Measurements from ENCODE around the gene DRG2.

The DRG2 gene

DNA sequence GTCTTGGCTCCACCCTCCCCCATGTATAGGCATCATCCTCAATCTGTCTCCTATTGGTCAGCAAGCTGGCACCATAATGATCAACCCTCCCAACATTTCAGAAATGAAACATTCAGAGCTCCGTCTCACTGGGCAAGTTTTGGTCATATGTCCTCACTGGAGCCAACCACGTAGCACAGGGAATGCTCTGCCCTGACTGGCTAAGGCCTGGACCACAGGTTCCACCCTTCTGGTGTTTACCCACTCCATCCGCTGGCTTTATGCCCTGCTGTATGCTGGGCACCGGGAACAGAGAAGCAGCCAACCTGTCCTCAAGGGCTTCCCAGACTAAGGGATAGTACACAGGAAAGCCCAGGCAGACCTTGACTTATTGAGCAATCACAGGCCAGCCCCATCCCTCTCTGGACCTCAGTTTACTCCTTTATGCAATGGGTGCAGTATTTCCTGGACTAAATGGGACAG lies 41.3 kb downstream of the DRG2 start:
- Histone ChIP-seq H3K27ac (ENCODE audit: low read depth, low read length) (no peak overlapping the region), H3K4me3 (ENCODE audit: insufficient read depth, low read length, poor library complexity, severe bottlenecking) (no peak overlapping the region), H3K9me3 (ENCODE audit: insufficient read depth, low read length) (no peaks in the 10 kb centered on the region), H3K36me3 (ENCODE audit: low read length) (no peaks in the 10 kb centered on the region), H3K4me2 (ENCODE audit: low read depth, low read length, poor library complexity, severe bottlenecking) (no peak overlapping the region), H3F3A (ENCODE audit: insufficient read depth) (no peaks in the 10 kb centered on the region), H4K20me1 (ENCODE audit: low read depth, low read length) (no peaks in the 10 kb centered on the region), H3K27me3 (ENCODE audit: low read length) (no peaks in the 10 kb centered on the region), H3K79me2 (ENCODE audit: insufficient read depth, low read length) (no peaks in the 10 kb centered on the region), H2AFZ (ENCODE audit: low read depth, low read length, severe bottlenecking) (no peak overlapping the region), H3K9me2 (replicated peaks; ENCODE audit: insufficient read depth, low read length) (no peaks in the 10 kb centered on the region), H3K9ac (ENCODE audit: low read length) (no peak overlapping the region)
- no peak for TF ChIP-seq EZH2phosphoT487 (conservative IDR thresholded peaks at IDR 0.05; ENCODE audit: low read length)

DNA sequence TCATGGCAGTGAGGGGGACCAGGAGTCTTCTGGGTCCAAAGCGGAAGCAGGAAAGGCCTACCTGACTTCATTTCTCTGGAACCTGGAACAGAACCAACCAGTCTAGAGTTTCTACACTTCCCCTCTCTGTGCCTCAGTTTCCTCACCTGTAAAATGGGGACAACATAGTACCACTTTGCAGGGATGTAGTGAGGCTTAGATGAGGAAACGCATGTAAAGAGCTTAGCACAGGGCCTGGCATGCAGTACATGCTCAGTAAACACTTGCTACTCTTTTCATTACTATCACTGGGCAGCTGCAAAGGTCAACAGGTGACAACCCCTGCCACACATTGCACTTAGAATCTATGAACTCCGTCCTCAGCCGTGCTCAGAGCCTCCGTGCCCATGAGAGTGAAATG lies 45.0 kb downstream of the DRG2 start:
- H4K20me1 ChIP-seq (ENCODE audit: low read depth, low read length): no peaks in the 10 kb centered on the region
- no peaks in the 10 kb centered on the region for H3K36me3 ChIP-seq (ENCODE audit: low read length)
- H3F3A ChIP-seq (ENCODE audit: insufficient read depth): no peaks in the 10 kb centered on the region
- no peaks in the 10 kb centered on the region for H3K9me2 ChIP-seq (replicated peaks; ENCODE audit: insufficient read depth, low read length)
- H3K4me3 ChIP-seq (ENCODE audit: insufficient read depth, low read length, poor library complexity, severe bottlenecking): no peak overlapping the region
- H3K79me2 ChIP-seq (ENCODE audit: insufficient read depth, low read length): no peaks in the 10 kb centered on the region
- H3K4me2 ChIP-seq (ENCODE audit: low read depth, low read length, poor library complexity, severe bottlenecking): no peak overlapping the region
- H3K9ac ChIP-seq (ENCODE audit: low read length): no peak overlapping the region
- no peaks in the 10 kb centered on the region for H3K27me3 ChIP-seq (ENCODE audit: low read length)
- TF ChIP-seq, protein P1, sequence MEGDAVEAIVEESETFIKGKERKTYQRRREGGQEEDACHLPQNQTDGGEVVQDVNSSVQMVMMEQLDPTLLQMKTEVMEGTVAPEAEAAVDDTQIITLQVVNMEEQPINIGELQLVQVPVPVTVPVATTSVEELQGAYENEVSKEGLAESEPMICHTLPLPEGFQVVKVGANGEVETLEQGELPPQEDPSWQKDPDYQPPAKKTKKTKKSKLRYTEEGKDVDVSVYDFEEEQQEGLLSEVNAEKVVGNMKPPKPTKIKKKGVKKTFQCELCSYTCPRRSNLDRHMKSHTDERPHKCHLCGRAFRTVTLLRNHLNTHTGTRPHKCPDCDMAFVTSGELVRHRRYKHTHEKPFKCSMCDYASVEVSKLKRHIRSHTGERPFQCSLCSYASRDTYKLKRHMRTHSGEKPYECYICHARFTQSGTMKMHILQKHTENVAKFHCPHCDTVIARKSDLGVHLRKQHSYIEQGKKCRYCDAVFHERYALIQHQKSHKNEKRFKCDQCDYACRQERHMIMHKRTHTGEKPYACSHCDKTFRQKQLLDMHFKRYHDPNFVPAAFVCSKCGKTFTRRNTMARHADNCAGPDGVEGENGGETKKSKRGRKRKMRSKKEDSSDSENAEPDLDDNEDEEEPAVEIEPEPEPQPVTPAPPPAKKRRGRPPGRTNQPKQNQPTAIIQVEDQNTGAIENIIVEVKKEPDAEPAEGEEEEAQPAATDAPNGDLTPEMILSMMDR (IDR thresholded peaks at IDR 0.05; ENCODE audit: insufficient read depth, low read length, poor library complexity, severe bottlenecking): no peak
- TF ChIP-seq EZH2phosphoT487 (conservative IDR thresholded peaks at IDR 0.05; ENCODE audit: low read length): no peak
- no peaks in the 10 kb centered on the region for H3K9me3 ChIP-seq (ENCODE audit: insufficient read depth, low read length)
- no peak overlapping the region for H3K27ac ChIP-seq (ENCODE audit: low read depth, low read length)
- no peak overlapping the region for H2AFZ ChIP-seq (ENCODE audit: low read depth, low read length, severe bottlenecking)

DNA sequence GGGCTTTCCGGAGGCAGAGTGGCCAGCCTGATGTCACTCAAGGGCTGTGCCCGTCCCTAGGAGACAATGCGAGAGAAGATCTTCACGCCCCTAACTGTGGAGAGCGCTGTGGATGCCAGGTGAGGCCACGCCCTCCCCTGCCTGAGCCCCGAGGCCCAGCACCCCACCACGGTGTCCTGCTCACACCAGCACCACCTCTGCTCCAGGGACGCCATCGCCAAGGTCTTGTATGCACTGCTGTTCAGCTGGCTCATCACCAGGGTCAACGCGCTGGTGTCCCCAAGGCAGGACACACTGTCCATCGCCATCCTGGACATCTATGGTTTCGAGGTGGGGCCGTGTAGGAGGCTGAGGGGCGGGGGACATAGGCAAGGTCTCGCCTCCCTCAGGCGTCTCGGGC lies 48.6 kb downstream of the DRG2 start:
- H3K4me3 ChIP-seq (ENCODE audit: insufficient read depth, low read length, poor library complexity, severe bottlenecking): no peak overlapping the region

DNA sequence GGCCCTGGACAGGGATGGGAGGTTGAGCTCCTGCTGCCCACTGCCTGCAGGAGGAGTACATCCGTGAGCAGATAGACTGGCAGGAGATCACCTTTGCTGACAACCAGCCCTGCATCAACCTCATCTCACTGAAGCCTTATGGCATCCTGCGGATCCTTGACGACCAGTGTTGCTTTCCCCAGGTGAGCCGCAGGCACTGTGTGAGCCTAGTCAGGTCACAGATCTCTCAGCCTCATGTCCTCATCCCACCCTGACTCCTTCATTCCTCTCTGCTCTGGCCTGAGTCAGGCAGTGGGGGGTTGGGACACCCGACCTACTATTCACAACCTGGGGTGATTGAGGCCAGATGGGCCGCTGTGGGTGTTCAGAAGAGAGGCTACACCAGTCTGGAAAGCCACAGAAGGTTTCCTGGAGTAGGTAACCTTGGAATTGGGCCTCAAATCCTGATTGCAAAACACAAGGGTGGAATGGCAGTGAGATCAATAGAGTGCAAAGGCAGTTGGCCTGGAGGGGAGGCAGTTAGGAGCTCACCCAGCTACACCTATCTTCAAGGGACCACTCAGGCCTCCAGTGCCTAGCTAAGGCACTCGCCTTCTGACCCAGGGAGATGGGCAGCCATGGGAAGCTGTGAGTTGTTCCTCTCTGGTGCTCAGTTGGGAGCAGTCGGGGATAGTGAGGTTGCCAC lies 50.5 kb downstream of the DRG2 start:
- no peak overlapping the region for H3K4me2 ChIP-seq (ENCODE audit: low read depth, low read length, poor library complexity, severe bottlenecking)
- no peak overlapping the region for H2AFZ ChIP-seq (ENCODE audit: low read depth, low read length, severe bottlenecking)
- H3F3A ChIP-seq (ENCODE audit: insufficient read depth): no peaks in the 10 kb centered on the region
- no peaks in the 10 kb centered on the region for H3K9me3 ChIP-seq (ENCODE audit: insufficient read depth, low read length)
- H3K27me3 ChIP-seq (ENCODE audit: low read length): no peaks in the 10 kb centered on the region
- H3K9ac ChIP-seq (ENCODE audit: low read length): no peak overlapping the region
- no peaks in the 10 kb centered on the region for H3K9me2 ChIP-seq (replicated peaks; ENCODE audit: insufficient read depth, low read length)
- no peak overlapping the region for H3K27ac ChIP-seq (ENCODE audit: low read depth, low read length)
- H3K79me2 ChIP-seq (ENCODE audit: insufficient read depth, low read length): no peaks in the 10 kb centered on the region
- H3K36me3 ChIP-seq (ENCODE audit: low read length): no peaks in the 10 kb centered on the region
- TF ChIP-seq EZH2phosphoT487 (conservative IDR thresholded peaks at IDR 0.05; ENCODE audit: low read length): no peak
- TF ChIP-seq, protein P1 (IDR thresholded peaks at IDR 0.05; ENCODE audit: insufficient read depth, low read length, poor library complexity, severe bottlenecking): no peak
- no peaks in the 10 kb centered on the region for H4K20me1 ChIP-seq (ENCODE audit: low read depth, low read length)
- H3K4me3 ChIP-seq (ENCODE audit: insufficient read depth, low read length, poor library complexity, severe bottlenecking): no peak overlapping the region

More for the DNA sequence above, 48.6 kb downstream of the DRG2 start:
- Histone ChIP-seq H3K9ac (ENCODE audit: low read length) (no peak overlapping the region), H3K79me2 (ENCODE audit: insufficient read depth, low read length) (no peaks in the 10 kb centered on the region), H2AFZ (ENCODE audit: low read depth, low read length, severe bottlenecking) (no peak overlapping the region), H3K9me2 (replicated peaks; ENCODE audit: insufficient read depth, low read length) (no peaks in the 10 kb centered on the region), H3K27me3 (ENCODE audit: low read length) (no peaks in the 10 kb centered on the region), H3K4me2 (ENCODE audit: low read depth, low read length, poor library complexity, severe bottlenecking) (no peak overlapping the region), H3F3A (ENCODE audit: insufficient read depth) (no peaks in the 10 kb centered on the region), H3K36me3 (ENCODE audit: low read length) (no peaks in the 10 kb centered on the region), H3K9me3 (ENCODE audit: insufficient read depth, low read length) (no peaks in the 10 kb centered on the region), H4K20me1 (ENCODE audit: low read depth, low read length) (no peaks in the 10 kb centered on the region), H3K27ac (ENCODE audit: low read depth, low read length) (no peak overlapping the region)
- TF ChIP-seq EZH2phosphoT487 (conservative IDR thresholded peaks at IDR 0.05; ENCODE audit: low read length): no peak
- TF ChIP-seq, protein P1 (IDR thresholded peaks at IDR 0.05; ENCODE audit: insufficient read depth, low read length, poor library complexity, severe bottlenecking): no peak

Data from SU-DHL-6 (cell line).